Endometrial microvascular endothelial cells (primary cell): ENCODE data around the gene ZRANB1. TPM values are rescaled to one million over a fixed set of nuclear protein-coding genes. Genes with fewer than 3 reads are reported as not detected.

Experiments
- in situ Hi-C: cut with HindIII; loops from 2 replicates; pipeline ENCODE4 v1.10.0; 2017; ENCODE audit warnings: low sequenced_read_pairs, low pct_unique_long_range_greater_than_20kb; ENCODE audit errors: inconsistent ontology term
- total RNA-seq: library from RNA; depleted of rRNA; stranded (reverse); fragments of >200 nt; gene quantifications from one replicate; pipeline ENCODE4 v1.2.3, GENCODE V29; 2015; ENCODE audit errors: inconsistent ontology term

The ZRANB1 gene
- total RNA-seq, 1 donor from 2014 or later: 10.9 TPM

- in situ Hi-C loops: no loop called here
These were observed 71.1 kb downstream of the ZRANB1 start for GRCh38 chr10:125012851-125013528.

GRCh38 chr10:125013529-125013872 is 71.6 kb downstream of the ZRANB1 start:
- in situ Hi-C loops: no loop called here

- in situ Hi-C loops: no loop called here
These were observed 72.3 kb downstream of the ZRANB1 start for GRCh38 chr10:125014086-125014830.

- in situ Hi-C loops: no loop called here
These were observed 73.0 kb downstream of the ZRANB1 start for GRCh38 chr10:125014836-125015355.

GRCh38 chr10:125015356-125015944 is 73.5 kb downstream of the ZRANB1 start:
- in situ Hi-C loops: no loop called here

- in situ Hi-C loops: no loop called here
These were observed 74.2 kb downstream of the ZRANB1 start for GRCh38 chr10:125016123-125016522.

- in situ Hi-C loops: no loop called here
These were observed 74.8 kb downstream of the ZRANB1 start for GRCh38 chr10:125016611-125017202.

GRCh38 chr10:125017547-125018298 is 75.8 kb downstream of the ZRANB1 start:
- in situ Hi-C loops: no loop called here

- in situ Hi-C loops: no loop called here
These were observed 76.7 kb downstream of the ZRANB1 start for GRCh38 chr10:125018576-125019143.

GRCh38 chr10:125020386-125020785 is 78.5 kb downstream of the ZRANB1 start:
- in situ Hi-C loops: no loop called here

- in situ Hi-C loops: no loop called here
These were observed 78.9 kb downstream of the ZRANB1 start for GRCh38 chr10:125020871-125021270.

- in situ Hi-C loops: no loop called here
These were observed 79.9 kb downstream of the ZRANB1 start for GRCh38 chr10:125021686-125022344.

GRCh38 chr10:125022671-125023070 is 80.7 kb downstream of the ZRANB1 start:
- in situ Hi-C loops: no loop called here

- in situ Hi-C loops: no loop called here
These were observed 81.3 kb downstream of the ZRANB1 start for GRCh38 chr10:125023255-125023654.

- in situ Hi-C loops: no loop called here
These were observed 82.1 kb downstream of the ZRANB1 start for GRCh38 chr10:125023862-125024496.

- in situ Hi-C loops: no loop called here
These were observed 82.7 kb downstream of the ZRANB1 start for GRCh38 chr10:125024497-125025234.

GRCh38 chr10:125025341-125025740 is 83.4 kb downstream of the ZRANB1 start:
- in situ Hi-C loops: no loop called here
